IPS-20b (cell line): ENCODE measurements around the gene EPHB1.
"Not testable (repeated sequence)": the region's sequence is repeated elsewhere in the genome, so short reads cannot be mapped to it uniquely, and the experiment has no call there.

Experiments used
- H3K27ac ChIP-seq: one replicate; pipeline ENCODE4 v1.5.1; 2013; ENCODE audit warnings: low read length
- H3K27me3 ChIP-seq: 2 replicates; pipeline ENCODE4 v1.6.1; 2013; ENCODE audit warnings: mild to moderate bottlenecking, low read length, inconsistent platforms; ENCODE audit not compliant: insufficient read depth
- H3K36me3 ChIP-seq: 2 replicates; pipeline ENCODE4 v1.6.1; 2013; ENCODE audit warnings: low read depth, mild to moderate bottlenecking, inconsistent platforms, low read length, moderate library complexity; ENCODE audit not compliant: insufficient read depth
- H3K4me1 ChIP-seq: 2 replicates; pipeline ENCODE4 v1.6.1; 2013; ENCODE audit warnings: mild to moderate bottlenecking, control low read depth, inconsistent platforms, low read length, moderate library complexity; ENCODE audit not compliant: insufficient read depth
- H3K4me3 ChIP-seq: 2 replicates; pipeline ENCODE4 v1.5.1; 2013; ENCODE audit warnings: mild to moderate bottlenecking, low read length, inconsistent platforms
- H3K9ac ChIP-seq: 2 replicates; pipeline ENCODE4 v1.6.1; 2013; ENCODE audit warnings: low read depth, mild to moderate bottlenecking, inconsistent platforms, low read length, moderate library complexity
- H3K9me3 ChIP-seq: 2 replicates; pipeline ENCODE4 v1.6.1; 2013; ENCODE audit warnings: mild to moderate bottlenecking, low read depth, low read length, inconsistent platforms; ENCODE audit not compliant: insufficient read depth

Gene EPHB1

GRCh38 chr3:134970895-134971294, 175.8 kb downstream of the EPHB1 start:
- Histone ChIP-seq H3K36me3 (no peaks in the 10 kb centered on the region), H3K27ac (no peak overlapping the region), H3K9me3 (no peaks in the 10 kb centered on the region), H3K4me3 (no peak overlapping the region), H3K27me3 (no peaks in the 10 kb centered on the region), H3K9ac (no peak overlapping the region), H3K4me1 (no peaks in the 10 kb centered on the region)

- no peak overlapping the region for H3K4me3 ChIP-seq
- no peaks in the 10 kb centered on the region for H3K27me3 ChIP-seq
- H3K9me3 ChIP-seq = no peaks in the 10 kb centered on the region
- H3K4me1 ChIP-seq = no peaks in the 10 kb centered on the region
- H3K27ac ChIP-seq = no peak overlapping the region
- H3K9ac ChIP-seq = no peak overlapping the region
- no peaks in the 10 kb centered on the region for H3K36me3 ChIP-seq
These were observed 176.2 kb downstream of the EPHB1 start for GRCh38 chr3:134971306-134971705.

- not testable (repeated sequence) for H3K27ac ChIP-seq, H3K27me3 ChIP-seq, H3K36me3 ChIP-seq
These were observed 176.8 kb downstream of the EPHB1 start for GRCh38 chr3:134971907-134972306.

GRCh38 chr3:134972836-134973455, 177.9 kb downstream of the EPHB1 start:
- Histone ChIP-seq H3K9me3 (no peaks in the 10 kb centered on the region), H3K9ac (no peak overlapping the region), H3K27ac (no peak overlapping the region), H3K27me3 (no peaks in the 10 kb centered on the region), H3K4me3 (no peak overlapping the region), H3K36me3 (no peaks in the 10 kb centered on the region), H3K4me1 (no peaks in the 10 kb centered on the region)

More at GRCh38 chr3:134971907-134972306, 176.8 kb downstream of the EPHB1 start:
- not testable (repeated sequence) for H3K9ac ChIP-seq, H3K4me3 ChIP-seq, H3K4me1 ChIP-seq, H3K9me3 ChIP-seq

GRCh38 chr3:134974624-134975023, 179.6 kb downstream of the EPHB1 start:
- no peaks in the 10 kb centered on the region for H3K4me1 ChIP-seq
- H3K4me3 ChIP-seq = no peak overlapping the region
- H3K27ac ChIP-seq = no peak overlapping the region
- H3K9ac ChIP-seq = no peak overlapping the region
- H3K9me3 ChIP-seq = no peaks in the 10 kb centered on the region
- no peaks in the 10 kb centered on the region for H3K27me3 ChIP-seq
- no peaks in the 10 kb centered on the region for H3K36me3 ChIP-seq

GRCh38 chr3:134976948-134977347, 181.9 kb downstream of the EPHB1 start:
- Histone ChIP-seq H3K27me3 (no peaks in the 10 kb centered on the region), H3K4me3 (no peak overlapping the region), H3K9ac (no peak overlapping the region), H3K27ac (no peak overlapping the region), H3K4me1 (no peaks in the 10 kb centered on the region), H3K9me3 (no peaks in the 10 kb centered on the region), H3K36me3 (no peaks in the 10 kb centered on the region)

GRCh38 chr3:134978658-134979057, 183.6 kb downstream of the EPHB1 start:
- no peak overlapping the region for H3K9ac ChIP-seq
- no peak overlapping the region for H3K27ac ChIP-seq
- no peaks in the 10 kb centered on the region for H3K36me3 ChIP-seq
- H3K4me3 ChIP-seq = no peak overlapping the region
- no peaks in the 10 kb centered on the region for H3K27me3 ChIP-seq
- no peaks in the 10 kb centered on the region for H3K4me1 ChIP-seq
- no peaks in the 10 kb centered on the region for H3K9me3 ChIP-seq

GRCh38 chr3:134985864-134986715, 191.0 kb downstream of the EPHB1 start:
- Histone ChIP-seq H3K9ac (no peak overlapping the region), H3K27me3 (no peaks in the 10 kb centered on the region), H3K4me1 (peaks cover 2% of the 10 kb centered on the region; the same call in 1 of the 2 replicates), H3K9me3 (no peaks in the 10 kb centered on the region), H3K4me3 (no peak overlapping the region), H3K36me3 (no peaks in the 10 kb centered on the region), H3K27ac (no peak overlapping the region)

GRCh38 chr3:134988666-134989065, 193.6 kb downstream of the EPHB1 start:
- Histone ChIP-seq H3K4me1 (peaks cover 13% of the 10 kb centered on the region; the same call in 1 of the 2 replicates), H3K9ac (no peak overlapping the region), H3K4me3 (no peak overlapping the region), H3K9me3 (no peaks in the 10 kb centered on the region), H3K27ac (no peak overlapping the region), H3K27me3 (no peaks in the 10 kb centered on the region), H3K36me3 (no peaks in the 10 kb centered on the region)

GRCh38 chr3:134991003-134991402, 195.9 kb downstream of the EPHB1 start:
- Histone ChIP-seq H3K4me3 (no peak overlapping the region), H3K9ac (no peak overlapping the region), H3K36me3 (no peaks in the 10 kb centered on the region), H3K4me1 (peaks cover 13% of the 10 kb centered on the region; the same call in 1 of the 2 replicates), H3K27ac (no peak overlapping the region), H3K27me3 (no peaks in the 10 kb centered on the region), H3K9me3 (no peaks in the 10 kb centered on the region)

- peaks cover 13% of the 10 kb centered on the region; the same call in 1 of the 2 replicates for H3K4me1 ChIP-seq
- H3K27ac ChIP-seq = no peak overlapping the region
- no peaks in the 10 kb centered on the region for H3K9me3 ChIP-seq
- H3K27me3 ChIP-seq = no peaks in the 10 kb centered on the region
- H3K36me3 ChIP-seq = no peaks in the 10 kb centered on the region
- H3K4me3 ChIP-seq = no peak overlapping the region
- peak overlapping the region; percentile 43; the same call in 1 of the 2 replicates for H3K9ac ChIP-seq
These were observed 196.5 kb downstream of the EPHB1 start for GRCh38 chr3:134991472-134992010.

- Histone ChIP-seq H3K36me3 (no peaks in the 10 kb centered on the region), H3K9me3 (no peaks in the 10 kb centered on the region), H3K4me1 (peaks cover 13% of the 10 kb centered on the region; the same call in 1 of the 2 replicates), H3K27me3 (no peaks in the 10 kb centered on the region), H3K9ac (peak overlapping the region; percentile 43; the same call in 1 of the 2 replicates), H3K4me3 (no peak overlapping the region), H3K27ac (no peak overlapping the region)
These were observed 197.1 kb downstream of the EPHB1 start for GRCh38 chr3:134992180-134992579.
